Transverse colon (tissue), 4 donors: ENCODE results near the gene TRIM44. TPM values are rescaled to one million over a fixed set of nuclear protein-coding genes. Genes with fewer than 3 reads are reported as not detected.

Experiments used
- DNase-seq: peaks from one replicate; pipeline ENCODE4 v3.0.0-alpha.2; 2019
- H3K27ac ChIP-seq, 4 donors: fragments of 200-600 bp; sonication (generic); 2 replicates each; pipeline ENCODE4 v1.5.1; 2016 to 2018; ENCODE audit warnings: inconsistent platforms in 4 of 4
- H3K27me3 ChIP-seq: fragments of 200-600 bp; sonication (generic); 2 replicates; pipeline ENCODE4 v1.5.1; 2017; ENCODE audit warnings: inconsistent platforms
- H3K36me3 ChIP-seq, 4 donors: fragments of 200-600 bp; sonication (generic); 2 replicates each; pipeline ENCODE4 v1.5.1; 2017 to 2019; ENCODE audit warnings: inconsistent platforms in 4 of 4
- H3K4me1 ChIP-seq, 4 donors: fragments of 200-600 bp; sonication (generic); 2 replicates each; pipeline ENCODE4 v1.5.1; 2017 to 2020; ENCODE audit warnings: inconsistent platforms in 4 of 4
- H3K4me3 ChIP-seq, 4 donors: fragments of 200-600 bp; sonication (generic); 1 replicate in 1 of 4; 2 replicates in 3 of 4; pipeline versions ENCODE4 v1.5.1 to v1.6.1; 2017 to 2019; ENCODE audit warnings: inconsistent platforms in 4 of 4
- H3K9me3 ChIP-seq, 2 donors: fragments of 200-600 bp; sonication (generic); 2 replicates each; pipeline ENCODE4 v1.5.1; 2017 to 2019; ENCODE audit warnings: inconsistent platforms in 2 of 2
- CTCF ChIP-seq, 5 experiments: fragments of 200-600 bp in 3 of 5; fragments of 450-650 bp in 2 of 5; sonication (generic) in 3 of 5; IDR thresholded peaks; 1 replicate in 2 of 5; 2 replicates in 3 of 5; pipeline ENCODE4 v1.5.1; 2016 to 2017; ENCODE audit warnings: antibody characterized with exemption in 5 of 5, inconsistent platforms in 3 of 5, mild to moderate bottlenecking in 2 of 5, moderate library complexity in 1 of 5
- EP300 ChIP-seq: sonication (generic); formaldehyde crosslinking; IDR thresholded peaks from one replicate; pipeline ENCODE4 v1.6.1; 2017; ENCODE audit warnings: antibody characterized with exemption, low read depth
- POLR2A ChIP-seq: fragments of 450-650 bp; IDR thresholded peaks from one replicate; pipeline ENCODE4 v1.6.1; 2016; ENCODE audit warnings: antibody characterized with exemption, mild to moderate bottlenecking, moderate library complexity
- POLR2AphosphoS5 ChIP-seq, 3 donors: sonication (generic); formaldehyde crosslinking; IDR thresholded peaks; one replicate each; pipeline ENCODE4 v1.6.1; 2016; ENCODE audit warnings: antibody characterized with exemption in 3 of 3
- WGBS, 2 donors: methylation state at CpG; one replicate each; pipeline ENCODE4 v1.1.5; 2018; ENCODE audit warnings: low coverage in 1 of 2; 5-methylcytosine and 5-hydroxymethylcytosine counted together
- in situ Hi-C, 4 donors: fragments of 200-750 bp; cut with MboI; loops; one replicate each; pipeline versions ENCODE4 v1.15.0 to v1.15.1; 2017; ENCODE audit warnings: low sequenced_read_pairs in 3 of 4, low pct_ligation_motif_present in 1 of 4, low pct_unique_long_range_greater_than_20kb in 1 of 4
- intact Hi-C: fragments of 100-400 bp; cut with DNase I; formaldehyde crosslinking; loops from one replicate; pipeline ENCODE4 v1.15.1; 2023; ENCODE audit warnings: low total_unique reads
- total RNA-seq, 4 donors: library from RNA; depleted of rRNA; stranded (reverse); fragments of >200 nt; gene quantifications; one replicate each; pipeline ENCODE4 v1.1.0, GENCODE V29; 2016

Gene TRIM44
- total RNA-seq, 4 donors from 2014 or later = 17.9 to 93.9 (median 37.5) TPM

DNA sequence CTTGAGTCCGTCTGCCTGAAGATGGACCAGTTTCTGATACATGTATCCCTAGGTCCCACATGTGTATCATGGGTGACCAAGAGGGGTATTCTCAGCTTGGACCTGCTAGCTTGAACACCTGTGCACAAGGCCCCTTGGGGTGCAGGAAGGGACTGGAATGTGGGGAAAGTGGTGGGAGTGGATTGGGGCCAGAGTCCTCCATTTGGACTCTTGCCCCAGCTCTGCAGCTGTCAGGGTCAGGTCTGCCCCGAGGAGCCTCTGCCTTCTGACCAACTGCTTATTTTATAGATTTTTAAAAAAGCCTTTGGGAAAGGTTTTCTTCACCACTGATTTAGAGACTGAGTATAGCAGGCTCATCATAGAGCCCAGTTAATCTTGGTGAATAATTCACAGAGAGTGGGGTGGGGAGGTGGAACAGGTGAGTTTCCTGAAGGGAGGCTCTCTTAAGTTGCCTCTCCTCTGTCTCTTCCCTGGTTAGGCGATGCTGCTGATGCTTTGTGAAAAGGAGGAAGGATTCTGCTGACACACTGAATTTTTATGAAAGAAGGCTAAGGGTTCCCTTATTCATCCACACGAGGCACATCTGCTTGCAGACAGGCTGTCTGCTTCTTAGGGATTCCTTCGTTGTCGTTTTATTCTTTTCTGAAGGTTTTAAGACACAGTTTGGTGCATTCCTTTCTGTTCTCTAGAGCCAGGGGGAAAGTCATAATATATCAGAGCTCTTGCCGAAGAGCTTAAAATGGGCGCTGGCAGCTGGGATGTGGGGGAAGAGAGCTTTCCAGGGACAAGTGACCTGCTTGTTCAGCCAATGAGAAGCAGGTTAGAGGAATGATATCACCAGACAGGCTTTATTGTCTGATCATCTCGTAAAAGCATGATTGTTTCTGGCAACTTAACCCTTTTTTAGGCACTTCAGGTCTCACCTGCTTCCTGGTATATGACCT is 19.9 kb downstream of the TRIM44 start:
- in situ Hi-C loops = no loop called here
- no peak for TF ChIP-seq CTCF (IDR thresholded peaks at IDR 0.05)
- no peak for TF ChIP-seq EP300
- TF ChIP-seq POLR2A = no peak
- no peak for TF ChIP-seq POLR2AphosphoS5 (IDR thresholded peaks at IDR 0.05)
- Histone ChIP-seq H3K4me1 (peaks cover 11 to 28% (median 18%) of the 10 kb centered on the region in 4 donors), H3K27me3 (no peaks in the 10 kb centered on the region), H3K4me3 (peak overlapping the region in 2 of 4 donors; percentile 1 to 31), H3K9me3 (no peaks in the 10 kb centered on the region), H3K36me3 (peaks cover 0 to 21% (median 7%) of the 10 kb centered on the region in 4 donors), H3K27ac (peak overlapping the region; percentile 7 to 79 (median 54))
- DNase-seq = peak; percentile 41
- 39 to 40% methylated on average over 4 to 9 of the region's 9 CpGs for whole genome bisulfite sequencing, 2 donors
- intact Hi-C loops = no loop called here

DNA sequence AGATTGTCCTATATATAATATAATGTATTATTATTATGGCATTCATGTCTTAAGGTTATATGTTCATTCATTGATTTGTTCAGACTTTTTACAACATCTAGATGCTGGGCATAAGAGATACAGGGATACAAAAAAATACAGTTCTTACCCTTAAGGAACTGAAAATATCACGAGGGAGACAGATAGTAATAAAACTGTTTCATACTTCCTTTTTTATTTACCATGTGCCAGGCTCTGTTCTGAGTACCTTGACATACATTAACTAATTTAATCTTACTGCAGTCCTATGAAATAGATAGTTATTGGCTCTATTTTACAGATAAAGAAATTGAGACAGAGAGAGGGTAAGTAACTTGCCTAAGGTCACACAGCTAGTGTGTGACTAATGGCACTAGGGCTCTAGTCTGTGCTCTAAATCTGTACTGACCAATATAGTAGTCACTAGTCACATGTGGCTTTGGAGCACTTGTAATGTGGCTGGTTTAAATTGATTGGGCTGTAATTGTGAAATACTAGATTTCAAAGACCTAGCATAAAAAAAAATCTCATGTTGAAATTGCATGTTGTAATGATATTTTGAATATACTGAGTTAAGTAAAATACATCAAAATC is 21.3 kb downstream of the TRIM44 start:
- intact Hi-C loops (no loop called here), in situ Hi-C loops (no loop called here)
- no peak for TF ChIP-seq EP300
- TF ChIP-seq POLR2AphosphoS5 (IDR thresholded peaks at IDR 0.05) = no peak
- TF ChIP-seq POLR2A = no peak
- TF ChIP-seq CTCF (IDR thresholded peaks at IDR 0.05) = no peak
- no peaks in the 10 kb centered on the region for H3K27me3 ChIP-seq
- no peak for DNase-seq
- WGBS, 2 donors = 41 to 50% methylated on average over 1 of the region's 1 CpG
- peak overlapping the region in 1 of 4 donors; percentile 79 for H3K27ac ChIP-seq
- H3K36me3 ChIP-seq = peaks cover 0 to 27% (median 7%) of the 10 kb centered on the region in 4 donors
- H3K4me1 ChIP-seq = peaks cover 11 to 24% (median 16%) of the 10 kb centered on the region in 4 donors
- no peak overlapping the region for H3K4me3 ChIP-seq
- H3K9me3 ChIP-seq = no peaks in the 10 kb centered on the region

DNA sequence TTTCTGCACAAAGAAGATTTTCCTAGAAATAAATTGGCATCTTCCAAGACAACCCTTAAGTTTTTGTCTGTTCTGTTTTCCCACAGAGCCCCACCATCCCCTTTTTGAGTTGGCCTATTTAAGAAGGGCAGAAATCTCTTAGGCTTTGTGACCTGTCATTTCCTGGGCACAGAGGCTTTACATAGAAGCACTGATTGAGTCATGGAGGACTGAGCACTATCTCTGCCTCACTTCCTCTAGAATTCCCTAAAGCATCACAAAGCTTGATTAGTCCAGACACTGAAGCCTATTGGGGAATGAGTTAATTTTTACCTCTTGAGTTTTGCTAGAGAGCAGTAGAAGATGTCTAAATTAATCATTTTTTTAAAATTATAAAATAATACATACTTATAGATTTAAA is 25.4 kb downstream of the TRIM44 start:
- Histone ChIP-seq H3K36me3 (peaks cover 0 to 27% (median 7%) of the 10 kb centered on the region in 4 donors), H3K27me3 (no peaks in the 10 kb centered on the region)

More for the DNA sequence above, 25.4 kb downstream of the TRIM44 start:
- peaks cover under 1 to 17% (median 5%) of the 10 kb centered on the region in 4 donors for H3K4me1 ChIP-seq
- TF ChIP-seq EP300 (no peak), CTCF (IDR thresholded peaks at IDR 0.05) (no peak), POLR2AphosphoS5 (IDR thresholded peaks at IDR 0.05) (no peak), POLR2A (no peak)
- no peak overlapping the region for H3K27ac ChIP-seq
- in situ Hi-C loops = no loop called here
- H3K4me3 ChIP-seq = no peak overlapping the region
- no peaks in the 10 kb centered on the region for H3K9me3 ChIP-seq
- DNase-seq = no peak
- intact Hi-C loops = no loop called here
